NCI-H1930 (cell line): Measurements from ENCODE around the gene BAD.

Experiments
- DNase-seq, 2 experiments: peaks; one replicate each; lab custom pipeline; 2025; lab: John Stamatoyannopoulos, UW

The BAD gene

DNA sequence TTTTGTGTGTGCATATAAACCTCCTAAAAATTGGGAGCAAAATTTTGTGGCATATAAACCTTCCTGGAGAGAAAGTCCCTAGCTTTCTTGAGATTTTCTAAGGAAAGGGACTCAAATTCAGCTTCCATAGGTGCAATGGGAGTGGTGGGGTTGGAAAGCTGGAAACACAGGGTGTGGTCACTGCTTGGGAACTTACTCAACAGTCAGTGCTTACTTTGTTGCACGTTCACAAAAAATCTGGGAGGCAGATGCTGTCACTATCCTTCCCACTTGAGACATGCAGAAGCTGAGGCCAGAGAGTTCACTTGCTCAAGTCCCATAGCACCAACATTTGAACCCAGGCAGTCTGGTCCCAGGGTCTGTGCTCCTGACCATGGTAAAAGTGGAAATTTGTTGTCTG lies 11.8 kb upstream of the BAD start:
- DNase-seq, result no peak

DNA sequence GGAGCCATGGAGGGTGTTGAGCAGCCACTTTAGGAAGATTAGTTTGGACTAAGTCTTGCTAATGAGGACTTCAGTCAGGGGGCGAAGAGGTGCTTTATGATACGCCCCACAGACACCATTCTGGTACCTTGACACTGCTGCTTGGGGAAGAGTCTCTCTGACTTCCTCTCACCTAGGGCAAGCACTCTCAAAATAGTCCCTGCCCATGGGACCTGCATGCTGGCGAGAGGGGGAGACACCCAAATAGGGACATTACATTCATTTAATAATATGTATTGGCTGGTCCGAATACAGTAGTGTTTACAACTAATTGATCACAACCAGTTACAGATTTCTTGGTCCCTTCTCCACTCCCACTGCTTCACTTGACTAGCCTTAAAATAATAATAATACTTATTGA lies 11.3 kb upstream of the BAD start:
- no peak for DNase-seq

DNA sequence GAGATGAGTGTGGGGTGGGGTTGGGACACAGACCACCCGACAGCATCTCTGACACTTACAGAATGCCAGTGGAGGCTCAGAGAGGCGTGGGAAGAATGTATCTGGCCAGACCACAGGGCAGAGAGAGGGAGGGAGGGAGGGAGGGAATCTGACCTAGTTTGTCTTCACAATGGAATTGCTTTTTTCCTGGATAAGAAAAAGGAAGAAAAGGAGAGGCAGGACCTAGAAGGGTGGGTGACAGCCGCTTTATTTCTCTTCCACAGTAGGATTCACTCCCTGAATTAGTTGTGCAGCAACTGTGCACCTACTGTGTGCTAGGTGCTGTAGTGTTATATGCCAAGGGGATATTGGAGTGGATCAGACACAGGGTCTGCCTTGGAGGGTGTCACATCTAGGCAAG lies 10.3 kb upstream of the BAD start:
- DNase-seq, result no peak

DNA sequence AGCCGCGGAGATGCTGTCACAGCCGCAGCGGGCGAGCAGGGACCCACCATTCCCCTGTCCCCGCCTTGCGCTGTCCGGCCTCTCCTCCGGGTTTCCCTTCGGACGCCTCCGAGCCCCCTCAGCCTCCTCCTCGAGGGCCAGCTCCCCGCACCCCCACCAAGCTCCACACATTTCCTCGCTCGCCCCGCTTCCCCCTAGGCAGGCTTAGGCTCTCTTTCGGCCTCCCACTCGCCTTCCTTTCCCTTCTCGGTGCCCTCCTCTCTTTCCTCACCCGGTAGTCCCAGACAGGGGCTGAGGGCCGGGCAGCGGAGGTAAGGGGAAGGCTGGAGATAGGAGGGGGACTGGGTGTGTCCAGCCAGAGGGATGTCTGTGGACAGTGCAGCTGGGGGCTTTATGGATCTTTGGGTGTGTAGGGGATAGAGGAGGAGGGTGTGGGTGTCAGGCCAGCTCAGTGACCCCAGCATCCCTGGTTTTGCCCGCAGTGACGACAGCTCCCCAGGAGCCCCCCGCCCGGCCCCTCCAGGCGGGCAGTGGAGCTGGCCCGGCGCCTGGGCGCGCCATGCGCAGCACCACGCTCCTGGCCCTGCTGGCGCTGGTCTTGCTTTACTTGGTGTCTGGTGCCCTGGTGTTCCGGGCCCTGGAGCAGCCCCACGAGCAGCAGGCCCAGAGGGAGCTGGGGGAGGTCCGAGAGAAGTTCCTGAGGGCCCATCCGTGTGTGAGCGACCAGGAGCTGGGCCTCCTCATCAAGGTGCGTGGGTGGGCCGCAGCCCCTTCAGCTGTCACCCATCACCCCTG lies 8.2 kb upstream of the BAD start:
- DNase-seq, result no peak

DNA sequence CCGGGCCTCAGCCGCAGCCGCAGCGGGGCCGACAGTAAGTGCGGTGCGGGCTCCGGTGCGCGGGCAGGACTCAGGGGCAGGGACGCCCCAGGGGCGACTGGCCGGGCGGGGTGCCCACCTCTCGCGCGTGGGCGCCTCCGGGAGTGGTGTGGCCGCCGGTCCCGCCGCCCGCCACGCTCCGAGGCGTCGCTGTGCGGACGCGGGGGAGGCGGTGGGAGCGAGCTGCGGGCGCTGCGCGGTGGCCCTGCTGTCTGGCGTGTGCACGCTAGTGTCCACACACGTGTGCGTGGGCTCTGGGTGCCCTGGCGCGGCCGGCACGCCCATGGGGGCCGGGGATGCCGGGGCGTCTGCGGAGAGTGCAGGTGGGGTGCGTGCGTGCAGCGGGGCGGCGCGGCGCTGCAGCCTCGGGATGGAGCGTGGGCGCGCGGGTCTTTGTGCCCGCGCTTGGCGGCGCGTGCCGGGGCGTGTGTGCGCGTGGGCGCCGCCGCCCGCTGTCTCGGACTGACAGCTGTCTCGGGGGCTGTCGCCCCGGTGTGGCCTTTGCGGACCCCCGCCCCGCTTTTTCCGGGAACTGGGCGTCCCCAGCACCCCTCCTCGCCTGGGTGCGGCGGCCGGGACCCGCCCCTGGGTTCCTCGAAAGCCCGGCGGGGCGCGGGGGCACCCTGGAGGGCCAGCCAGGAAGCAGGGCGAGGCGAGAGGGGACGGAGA lies 7.4 kb upstream of the BAD start:
- no peak for DNase-seq

DNA sequence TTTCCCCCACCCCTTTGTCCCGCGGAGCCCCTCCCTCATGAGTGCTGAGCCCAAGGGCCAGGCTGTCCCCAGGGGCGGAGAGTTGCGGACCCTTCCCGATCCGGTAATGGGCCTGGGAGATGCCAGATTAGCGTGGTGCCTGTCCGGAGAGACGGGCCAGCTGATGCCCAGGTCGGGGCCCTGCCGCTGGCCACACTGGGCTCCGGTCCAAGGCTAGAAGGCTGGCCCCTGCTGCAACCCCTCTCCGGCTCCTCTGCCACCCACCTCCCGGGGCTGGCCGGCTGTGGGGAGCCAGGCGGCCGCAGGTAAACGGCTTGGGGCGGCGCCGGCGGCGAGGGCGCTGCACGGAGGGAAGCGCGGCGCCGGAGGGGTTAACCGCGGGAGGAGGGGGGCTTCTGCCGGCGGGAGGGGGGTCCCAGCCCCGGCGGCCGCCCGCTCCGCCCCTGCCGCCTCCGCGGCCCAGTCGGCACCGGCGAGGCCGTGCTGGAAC lies 6.8 kb upstream of the BAD start, which contains the start of gene KCNK4:
TSS of gene KCNK4 (plus strand) at position 41 of the 490 bp plus-strand sequence. CDS start 1,717 bp downstream, outside the sequence.
- DNase-seq, result no peak

DNA sequence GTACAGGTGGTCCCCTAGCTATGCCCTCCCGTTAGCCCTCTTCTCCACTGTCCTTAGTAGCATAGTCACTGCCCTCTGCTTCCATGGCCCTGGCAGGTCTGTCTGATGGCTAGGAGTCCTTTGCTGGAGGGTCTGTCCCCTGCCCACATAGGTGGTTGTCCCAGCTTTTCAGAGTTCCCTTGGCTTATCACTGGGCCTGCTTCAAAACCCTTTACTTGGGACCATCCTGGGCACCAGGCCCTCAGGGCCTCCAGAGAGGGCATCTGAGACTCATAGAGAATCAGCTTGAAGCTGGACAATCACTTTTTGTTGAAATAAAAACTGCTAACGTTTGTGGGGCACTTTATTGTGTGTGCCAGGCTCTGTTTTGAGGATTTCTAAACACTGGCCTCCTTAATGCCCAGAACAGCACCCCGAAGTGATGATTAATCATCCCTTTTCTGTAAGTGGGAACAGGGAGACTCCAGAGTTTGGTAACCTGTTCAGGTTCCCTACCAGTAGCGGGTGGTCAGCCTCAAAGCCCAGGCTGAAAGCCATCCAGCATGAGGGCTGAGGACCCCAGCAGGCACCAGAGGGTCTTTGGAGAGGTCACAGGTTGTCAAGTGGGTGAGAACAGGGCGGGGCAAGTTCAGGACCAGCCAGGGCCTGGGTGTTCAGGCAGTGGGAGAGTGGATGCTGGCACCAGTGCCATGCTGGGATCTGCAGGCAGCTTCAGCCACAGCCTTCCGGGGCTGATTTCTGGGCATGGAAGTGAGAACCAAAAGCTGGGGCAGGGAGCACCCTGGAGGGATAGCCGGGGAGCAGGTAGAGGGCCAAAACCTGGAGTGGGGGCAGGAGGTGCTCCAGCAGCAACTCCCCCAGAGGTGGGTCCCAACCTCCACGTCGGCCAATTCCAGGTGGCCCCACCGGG lies 6.1 kb upstream of the BAD start:
- DNase-seq, result no peak

DNA sequence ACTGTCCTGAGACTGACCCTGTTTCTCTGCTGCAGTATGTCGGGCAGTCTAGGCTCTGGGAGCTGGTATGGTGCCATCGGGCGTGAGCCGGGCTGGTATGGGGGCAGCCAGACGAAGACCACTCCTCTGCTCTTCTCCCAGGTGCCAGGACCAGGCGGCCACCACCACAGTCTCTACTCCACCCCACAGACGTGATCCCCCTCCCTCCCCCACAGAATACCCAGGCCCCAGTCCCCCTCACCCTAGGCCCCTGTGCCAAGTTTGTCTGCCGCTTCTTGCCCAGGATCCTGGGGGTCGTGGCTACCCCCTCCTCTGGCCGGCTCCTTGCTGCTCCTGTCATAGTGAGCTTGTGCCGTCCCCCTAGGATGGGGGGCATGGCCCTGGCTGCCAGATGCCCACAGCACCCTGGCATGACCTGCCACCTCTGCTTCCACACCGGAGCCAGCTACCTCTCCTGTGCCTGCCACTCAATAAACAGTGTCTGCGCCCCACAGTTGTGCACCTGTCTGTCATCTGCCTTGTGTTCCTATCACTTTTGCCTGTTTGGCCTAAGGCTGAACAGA lies 4.6 kb upstream of the BAD start:
- no peak for DNase-seq

DNA sequence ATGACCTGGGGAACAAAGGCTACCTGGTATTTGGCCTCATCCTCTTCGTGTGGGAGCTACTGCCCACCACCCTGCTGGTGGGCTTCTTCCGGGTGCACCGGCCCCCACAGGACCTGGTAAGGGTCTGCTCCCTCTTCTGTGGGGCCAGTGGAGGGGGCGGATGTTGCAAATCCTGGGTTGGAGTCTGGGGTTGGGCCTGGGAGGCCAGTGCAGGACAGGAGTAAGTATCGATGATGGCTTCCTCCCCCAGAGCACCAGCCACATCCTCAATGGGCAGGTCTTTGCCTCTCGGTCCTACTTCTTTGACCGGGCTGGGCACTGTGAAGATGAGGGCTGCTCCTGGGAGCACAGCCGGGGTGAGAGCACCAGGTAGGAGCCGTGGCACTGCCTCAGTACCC lies 3.9 kb upstream of the BAD start:
- DNase-seq, result no peak

DNA sequence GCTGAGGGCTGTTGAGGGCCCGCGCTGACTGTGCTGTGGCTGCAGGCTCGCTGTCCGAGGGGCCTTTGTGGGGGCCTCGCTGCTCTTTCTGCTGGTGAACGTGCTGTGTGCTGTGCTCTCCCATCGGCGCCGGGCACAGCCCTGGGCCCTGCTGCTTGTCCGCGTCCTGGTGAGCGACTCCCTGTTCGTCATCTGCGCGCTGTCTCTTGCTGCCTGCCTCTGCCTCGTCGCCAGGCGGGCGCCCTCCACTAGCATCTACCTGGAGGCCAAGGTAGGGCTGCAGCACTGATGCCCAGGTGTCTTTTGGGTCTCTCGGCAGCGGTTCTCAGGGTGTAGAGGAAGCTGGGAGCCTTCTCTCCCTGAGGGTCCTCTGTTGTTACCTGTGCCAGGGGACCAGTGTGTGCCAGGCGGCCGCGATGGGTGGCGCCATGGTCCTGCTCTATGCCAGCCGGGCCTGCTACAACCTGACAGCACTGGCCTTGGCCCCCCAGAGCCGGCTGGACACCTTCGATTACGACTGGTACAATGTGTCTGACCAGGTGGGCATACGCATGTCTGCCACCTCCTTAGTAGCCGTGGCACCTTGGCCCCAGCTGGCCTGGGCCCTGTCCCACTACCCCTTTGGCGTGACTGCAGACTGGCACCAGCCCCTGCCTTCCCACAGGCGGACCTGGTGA lies 3.3 kb upstream of the BAD start:
- DNase-seq, result no peak

DNA sequence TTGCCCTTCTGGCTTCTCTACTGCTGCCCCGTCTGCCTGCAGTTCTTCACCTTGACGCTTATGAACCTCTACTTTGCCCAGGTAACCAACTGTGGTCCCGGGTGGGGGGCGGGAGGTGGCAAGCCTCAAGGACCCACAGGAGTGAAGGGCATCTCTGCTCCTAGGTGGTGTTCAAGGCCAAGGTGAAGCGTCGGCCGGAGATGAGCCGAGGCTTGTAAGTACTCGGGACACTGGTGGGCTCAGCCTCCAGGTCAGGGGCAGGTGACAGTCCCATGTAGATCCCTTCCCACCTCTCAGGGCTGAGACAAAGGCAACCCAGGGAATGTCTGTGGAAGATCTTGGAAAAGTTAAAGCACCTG lies 2.3 kb upstream of the BAD start:
- DNase-seq, result no peak

DNA sequence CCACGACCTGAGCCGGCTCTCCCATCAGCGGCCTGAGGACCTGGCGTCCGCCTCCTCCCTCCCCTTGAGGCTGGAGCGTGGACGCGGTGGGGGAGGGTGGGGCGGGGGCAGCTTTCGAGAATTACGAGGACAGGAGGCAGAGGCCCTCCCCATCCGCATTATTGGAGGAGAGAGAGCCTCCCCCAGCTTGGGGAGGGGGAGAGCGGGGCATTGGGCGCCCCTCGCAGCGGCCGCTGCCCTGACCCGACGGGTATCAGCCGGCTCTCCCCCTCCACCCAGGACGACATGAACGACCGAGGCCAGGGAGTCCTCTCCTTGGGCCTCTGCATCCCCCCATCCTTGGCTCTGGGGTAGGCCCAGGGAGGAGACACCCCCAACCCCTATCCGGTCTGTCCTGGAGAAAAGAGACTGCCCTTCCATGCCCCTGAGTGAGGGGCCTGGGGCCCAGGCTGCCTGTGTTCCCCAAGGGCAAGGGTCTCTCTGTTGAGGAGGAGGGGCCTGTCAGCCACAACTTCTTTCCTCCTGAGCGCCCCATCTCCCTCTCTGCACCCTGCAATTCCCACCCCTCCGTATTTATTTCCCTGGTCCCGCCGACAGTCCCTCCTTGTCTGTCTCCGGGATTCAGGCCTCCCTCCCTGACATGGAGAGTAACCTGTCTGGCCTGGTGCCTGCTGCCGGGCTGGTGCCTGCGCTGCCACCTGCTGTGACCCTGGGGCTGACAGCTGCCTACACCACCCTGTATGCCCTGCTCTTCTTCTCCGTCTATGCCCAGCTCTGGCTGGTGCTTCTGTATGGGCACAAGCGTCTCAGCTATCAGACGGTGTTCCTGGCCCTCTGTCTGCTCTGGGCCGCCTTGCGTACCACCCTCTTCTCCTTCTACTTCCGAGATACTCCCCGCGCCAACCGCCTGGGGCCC lies 1.7 kb upstream of the BAD start:
- DNase-seq, result no peak

DNA sequence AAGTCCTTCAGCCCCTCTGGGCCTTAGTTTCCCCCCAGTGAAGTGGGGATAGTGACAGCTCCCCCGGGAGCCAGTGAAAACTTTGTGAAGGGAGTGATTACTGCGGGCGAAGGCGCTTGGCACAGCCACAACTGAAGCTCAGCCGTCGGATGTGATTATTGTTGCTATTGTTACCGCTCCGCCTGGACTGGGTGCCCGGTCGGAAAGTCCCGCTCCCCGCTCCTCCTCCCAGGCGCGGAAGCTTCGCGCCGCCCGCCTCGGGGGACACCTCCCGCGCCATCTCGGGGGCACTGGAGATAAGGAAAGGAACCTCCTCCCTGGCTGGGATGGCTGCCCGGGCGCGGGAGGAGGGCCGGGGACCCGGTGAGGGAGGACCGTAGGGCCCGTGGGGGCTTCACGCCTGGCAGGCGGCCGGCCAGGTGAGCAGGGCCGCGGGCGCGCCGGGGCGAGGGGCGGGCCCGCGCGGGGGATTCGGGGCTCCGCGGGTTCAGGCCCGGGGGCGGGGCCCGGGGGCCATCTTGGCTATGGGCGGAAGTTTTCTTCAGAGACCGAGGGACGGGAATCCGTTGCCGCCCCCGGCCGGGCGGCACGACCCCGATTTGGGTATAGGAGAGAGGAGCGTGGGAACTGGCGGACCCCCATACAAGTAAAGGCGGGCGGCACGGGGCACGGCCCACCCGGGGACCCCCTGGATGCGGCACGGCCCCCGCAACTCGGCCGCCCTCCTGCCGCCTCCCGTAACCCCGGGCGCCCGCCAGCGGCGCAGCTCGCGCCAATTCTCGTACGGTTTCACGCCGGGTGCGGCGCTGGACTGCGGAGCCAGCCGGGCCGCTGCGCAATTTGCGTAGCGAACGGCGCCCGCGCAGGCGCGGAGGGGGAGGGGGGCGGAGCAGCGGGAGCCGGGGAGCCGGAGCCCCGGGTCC lies 758 bp upstream of the BAD start, which contains the start of gene GPR137:
TSS of gene GPR137 (plus strand) at position 887 of the 923 bp plus-strand sequence. CDS start 677 bp downstream, outside the sequence.
- DNase-seq, result peak; percentile 62 to 84

DNA sequence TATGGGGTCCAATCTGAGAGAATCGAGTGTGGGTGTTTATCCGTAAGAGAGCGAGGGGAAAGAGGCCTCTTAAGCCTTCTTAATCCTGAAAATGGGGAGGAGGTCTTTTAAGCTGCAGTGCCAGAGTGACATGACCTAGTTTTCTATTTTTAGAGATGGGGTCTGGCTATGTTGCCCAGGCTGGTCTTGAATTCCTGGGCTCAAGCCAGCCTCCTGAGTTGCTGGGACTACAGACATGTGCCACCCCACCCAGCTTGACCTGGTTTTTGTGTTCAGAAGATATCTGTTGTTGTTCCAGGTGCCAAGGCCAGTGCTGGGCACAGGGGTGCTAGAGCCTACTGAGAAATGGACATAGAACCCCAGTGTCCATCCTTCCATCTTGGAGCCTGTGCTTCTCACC lies 1.4 kb downstream of the BAD start:
- no peak for DNase-seq

DNA sequence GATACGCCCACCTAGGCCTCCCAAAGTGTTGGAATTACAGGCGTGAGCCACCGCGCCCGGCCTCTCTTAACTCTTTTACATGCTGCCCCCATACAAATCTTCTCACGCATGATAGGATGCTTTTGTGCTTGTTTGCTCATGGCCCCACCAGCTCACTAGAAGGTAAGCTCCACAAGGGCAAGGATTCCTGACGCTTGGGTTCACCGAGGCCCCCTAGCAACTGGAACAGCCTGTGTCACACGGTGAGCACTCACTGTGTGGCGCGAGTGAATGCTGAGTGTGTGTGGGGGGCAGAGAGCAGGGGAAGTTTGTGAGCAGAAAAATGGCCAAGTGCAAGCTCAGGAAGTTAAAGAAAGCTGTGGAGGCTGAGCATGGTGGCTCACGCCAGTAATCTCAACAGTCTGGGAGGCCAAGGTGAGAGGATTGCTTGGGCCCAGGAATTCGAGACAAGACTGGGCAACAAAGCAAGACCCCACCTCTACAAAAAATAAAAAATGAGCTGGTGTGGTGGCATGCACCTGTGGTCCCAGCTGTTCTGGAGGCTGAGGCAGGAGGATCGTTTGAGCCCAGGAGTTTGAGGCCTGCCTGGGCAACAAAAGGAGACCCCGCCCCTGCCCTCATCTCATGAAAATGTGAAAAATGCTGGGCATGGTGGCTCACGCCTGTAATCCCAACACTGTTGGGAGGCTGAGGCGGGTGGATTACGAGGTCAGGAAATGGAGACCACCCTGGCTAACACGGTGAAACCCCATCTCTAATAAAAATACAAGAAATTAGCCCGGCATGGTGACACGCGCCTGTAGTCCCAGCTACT lies 2.3 kb downstream of the BAD start:
- no peak for DNase-seq

DNA sequence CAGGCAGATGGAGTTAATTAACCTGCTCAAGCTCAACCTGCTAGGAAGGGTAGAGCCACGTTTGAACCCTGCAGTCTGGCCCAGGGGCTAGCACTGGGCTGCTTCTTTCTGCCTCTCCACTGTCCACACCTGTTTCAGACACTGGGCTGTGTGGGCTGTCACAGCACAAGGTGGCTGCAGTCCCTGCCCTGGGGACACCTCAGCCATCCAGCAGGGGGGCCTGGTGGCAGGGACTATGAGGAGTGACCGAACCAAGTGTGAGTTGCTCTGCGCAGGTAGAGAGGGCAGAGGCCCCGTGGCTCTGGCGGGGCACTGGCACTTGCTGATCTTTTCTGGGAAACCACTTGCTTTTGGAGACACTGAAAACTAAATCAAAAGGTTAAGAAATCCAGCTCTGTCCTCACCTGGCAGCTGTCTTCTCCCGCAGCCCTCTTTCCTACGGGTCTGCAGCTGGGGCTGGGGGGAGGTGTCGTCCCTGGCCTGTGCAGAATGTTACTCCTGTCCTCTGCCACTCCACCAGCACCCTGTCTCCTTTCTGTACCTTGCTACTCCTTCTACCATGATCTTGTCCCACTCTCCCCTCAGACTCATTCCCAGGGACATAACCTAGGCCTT lies 5.8 kb downstream of the BAD start:
- DNase-seq, result no peak

DNA sequence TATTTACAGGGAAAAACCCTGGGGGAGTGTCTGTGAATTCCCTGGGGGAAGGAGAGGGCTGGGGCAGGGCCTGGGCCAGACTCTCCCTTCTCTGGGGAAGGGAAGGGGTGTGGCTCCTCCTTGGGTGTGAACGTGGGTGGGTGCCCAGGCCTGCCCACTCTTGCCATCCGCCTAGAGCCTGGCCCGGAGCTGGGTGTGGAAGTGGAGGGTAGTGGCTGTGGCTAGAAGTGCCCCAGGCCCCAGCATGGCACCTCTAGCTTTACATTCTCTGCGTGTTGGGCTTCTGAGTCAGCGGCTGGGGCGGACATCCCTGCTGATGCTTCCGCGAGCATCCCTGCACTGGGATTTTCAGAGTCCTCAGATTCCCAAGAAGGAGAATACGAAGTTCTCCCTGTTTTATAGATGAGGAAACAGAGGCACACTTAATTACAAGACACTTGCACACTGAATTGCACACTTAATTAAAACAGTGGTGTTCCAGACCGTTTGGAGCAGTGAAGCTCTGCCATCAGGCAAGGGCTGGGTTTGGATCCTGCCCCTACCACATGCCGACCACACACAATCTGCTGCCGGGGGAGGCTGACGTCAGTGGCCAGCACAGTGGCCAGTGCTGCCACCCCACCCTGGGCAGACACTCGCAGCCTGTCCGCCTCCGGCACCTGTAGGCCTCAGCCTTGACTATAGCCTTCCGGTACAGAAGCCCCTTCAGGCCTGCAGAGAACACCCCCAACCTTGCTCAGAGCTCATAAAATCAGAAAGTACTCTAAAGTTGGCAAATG lies 7.6 kb downstream of the BAD start:
- no peak for DNase-seq
